GM12892 (cell line): ENCODE results near the gene RAB15.

ENCODE experiments used
- POLR2A ChIP-seq: IDR thresholded peaks from 2 replicates; pipeline ENCODE4 v1.6.1; 2011; ENCODE audit warnings: low read depth, low read length, control low read depth
- POLR2AphosphoS5 ChIP-seq: IDR thresholded peaks from 2 replicates; pipeline ENCODE4 v1.6.1; 2011; ENCODE audit warnings: low read depth, low read length, control low read depth

- TF ChIP-seq POLR2A (no peak), POLR2AphosphoS5 (no peak)
Observed at GRCh38 chr14:64932231-64932630, 39.9 kb downstream of the RAB15 start.
